OCI-LY1 (cell line): ENCODE measurements around the gene CDH13.

Source experiments
- EZH2 ChIP-seq: fragments of 200-600 bp; sonication (generic), shearing (Covaris generic); IDR thresholded peaks from 2 replicates; pipeline ENCODE4 v1.8.0; 2017; ENCODE audit warnings: borderline replicate concordance, mixed run types, mild to moderate bottlenecking, antibody characterized with exemption, low read length, moderate library complexity, mixed read lengths
- TF ChIP-seq, protein P1 (sequence below): fragments of 200-600 bp; sonication (generic), shearing (Covaris generic); IDR thresholded peaks from 2 replicates; pipeline ENCODE4 v1.5.1; 2017; ENCODE audit warnings: mild to moderate bottlenecking, antibody characterized with exemption, low read length, moderate library complexity, mixed read lengths

DNA sequence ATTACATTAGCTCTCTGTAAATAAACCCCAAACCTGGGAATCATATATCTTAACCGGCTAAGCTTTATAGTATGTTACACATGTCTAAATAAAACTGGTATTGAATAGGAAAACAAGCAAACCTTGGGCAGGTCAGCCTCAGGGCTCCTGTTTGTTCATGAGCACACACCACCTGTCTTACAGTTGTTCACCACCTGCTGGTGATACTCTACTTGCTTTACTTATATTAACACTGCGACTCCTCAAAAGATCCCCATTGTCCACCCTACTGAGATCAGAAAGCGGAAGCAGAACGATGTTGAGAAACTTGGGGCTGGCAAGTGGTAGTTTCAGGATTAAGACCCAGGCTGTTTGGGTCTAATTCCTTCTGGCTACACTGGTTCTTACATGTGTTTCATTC, 16.4 kb downstream of the CDH13 start:
- TF ChIP-seq, protein P1, sequence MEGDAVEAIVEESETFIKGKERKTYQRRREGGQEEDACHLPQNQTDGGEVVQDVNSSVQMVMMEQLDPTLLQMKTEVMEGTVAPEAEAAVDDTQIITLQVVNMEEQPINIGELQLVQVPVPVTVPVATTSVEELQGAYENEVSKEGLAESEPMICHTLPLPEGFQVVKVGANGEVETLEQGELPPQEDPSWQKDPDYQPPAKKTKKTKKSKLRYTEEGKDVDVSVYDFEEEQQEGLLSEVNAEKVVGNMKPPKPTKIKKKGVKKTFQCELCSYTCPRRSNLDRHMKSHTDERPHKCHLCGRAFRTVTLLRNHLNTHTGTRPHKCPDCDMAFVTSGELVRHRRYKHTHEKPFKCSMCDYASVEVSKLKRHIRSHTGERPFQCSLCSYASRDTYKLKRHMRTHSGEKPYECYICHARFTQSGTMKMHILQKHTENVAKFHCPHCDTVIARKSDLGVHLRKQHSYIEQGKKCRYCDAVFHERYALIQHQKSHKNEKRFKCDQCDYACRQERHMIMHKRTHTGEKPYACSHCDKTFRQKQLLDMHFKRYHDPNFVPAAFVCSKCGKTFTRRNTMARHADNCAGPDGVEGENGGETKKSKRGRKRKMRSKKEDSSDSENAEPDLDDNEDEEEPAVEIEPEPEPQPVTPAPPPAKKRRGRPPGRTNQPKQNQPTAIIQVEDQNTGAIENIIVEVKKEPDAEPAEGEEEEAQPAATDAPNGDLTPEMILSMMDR, result no peak
- no peak for TF ChIP-seq EZH2
